ENCODE measurements around the gene TMEM143.
"Not testable (repeated sequence)": the region's sequence is repeated elsewhere in the genome, so short reads cannot be mapped to it uniquely, and the experiment has no call there.

The TMEM143 gene

GRCh38 chr19:48363810-48364597 lies at the start of gene TMEM143, which contains the start of gene SYNGR4:
Gene TMEM143, minus strand, starts transcription at chr19:48363940. Its CDS starts 20 bp downstream, at chr19:48363920.
Gene SYNGR4, plus strand, starts transcription at chr19:48364367. Its CDS starts 1,476 bp downstream, at chr19:48365843.
- DNase-seq: peak; percentile 98

DNA sequence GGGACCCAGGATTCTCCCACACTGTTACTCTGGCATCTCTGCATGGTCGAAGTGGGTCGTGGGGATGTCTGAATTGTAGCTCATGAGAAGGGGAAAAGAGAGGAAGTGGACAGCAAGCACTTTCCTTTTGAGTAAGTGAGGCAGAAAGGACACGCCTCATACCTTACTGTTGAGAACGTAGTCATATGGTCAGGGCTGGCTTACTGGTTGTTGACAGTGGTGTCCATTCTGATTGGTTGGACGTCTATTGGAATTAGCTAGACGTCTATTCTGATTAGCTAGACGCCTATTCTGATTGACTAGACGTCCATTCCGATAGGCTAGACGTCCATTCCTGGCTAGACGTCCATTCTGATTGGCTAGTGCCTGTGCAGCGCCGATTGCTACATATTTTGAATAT lies 42.1 kb upstream of the TMEM143 start:
- no peak for DNase-seq

DNA sequence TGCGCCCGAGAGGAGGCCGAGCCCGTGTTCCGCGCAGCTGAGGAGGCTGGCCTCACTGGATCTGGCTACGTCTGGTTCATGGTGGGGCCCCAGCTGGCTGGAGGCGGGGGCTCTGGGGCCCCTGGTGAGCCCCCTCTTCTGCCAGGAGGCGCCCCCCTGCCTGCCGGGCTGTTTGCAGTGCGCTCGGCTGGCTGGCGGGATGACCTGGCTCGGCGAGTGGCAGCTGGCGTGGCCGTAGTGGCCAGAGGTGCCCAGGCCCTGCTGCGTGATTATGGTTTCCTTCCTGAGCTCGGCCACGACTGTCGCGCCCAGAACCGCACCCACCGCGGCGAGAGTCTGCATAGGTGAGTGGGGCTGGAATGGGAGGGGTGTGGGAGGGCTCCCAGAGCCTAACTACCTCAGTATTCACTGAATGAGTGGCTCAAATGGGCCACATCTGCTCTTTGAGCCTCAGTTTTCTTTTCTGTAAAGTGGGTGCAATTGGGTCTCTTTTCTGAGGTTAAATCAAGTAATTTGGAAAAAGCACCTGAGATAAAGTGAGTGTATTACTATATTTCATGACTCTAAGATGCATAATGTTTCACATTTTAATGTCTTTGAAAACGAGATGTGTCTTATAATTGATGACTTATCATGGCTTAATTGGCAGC lies 41.4 kb upstream of the TMEM143 start:
- DNase-seq: no peak

GRCh38 chr19:48403606-48404005 lies 39.9 kb upstream of the TMEM143 start:
- DNase-seq: no peak

DNA sequence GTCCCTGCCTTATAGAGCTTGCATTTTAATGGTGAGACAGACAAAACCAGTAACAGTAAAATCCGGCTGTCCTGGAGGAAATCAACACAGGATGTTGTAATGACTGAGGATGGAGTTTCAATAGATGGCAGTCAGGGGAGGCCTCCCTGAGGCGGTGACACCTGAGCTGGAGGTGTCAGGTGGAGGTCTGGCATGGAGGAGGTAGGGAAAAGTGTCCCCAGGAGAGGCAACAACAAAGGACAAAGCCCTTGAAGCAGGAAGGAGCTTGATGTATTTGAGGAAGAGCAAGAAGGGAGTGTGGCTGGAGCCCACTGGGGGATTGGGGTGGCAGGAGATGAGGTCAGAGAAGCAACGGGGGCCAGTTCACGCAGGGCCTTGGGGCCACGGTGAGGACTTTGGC lies 37.5 kb upstream of the TMEM143 start:
- no peak for DNase-seq

GRCh38 chr19:48400018-48400742 lies 36.4 kb upstream of the TMEM143 start:
- DNase-seq: peak; percentile 70

DNA sequence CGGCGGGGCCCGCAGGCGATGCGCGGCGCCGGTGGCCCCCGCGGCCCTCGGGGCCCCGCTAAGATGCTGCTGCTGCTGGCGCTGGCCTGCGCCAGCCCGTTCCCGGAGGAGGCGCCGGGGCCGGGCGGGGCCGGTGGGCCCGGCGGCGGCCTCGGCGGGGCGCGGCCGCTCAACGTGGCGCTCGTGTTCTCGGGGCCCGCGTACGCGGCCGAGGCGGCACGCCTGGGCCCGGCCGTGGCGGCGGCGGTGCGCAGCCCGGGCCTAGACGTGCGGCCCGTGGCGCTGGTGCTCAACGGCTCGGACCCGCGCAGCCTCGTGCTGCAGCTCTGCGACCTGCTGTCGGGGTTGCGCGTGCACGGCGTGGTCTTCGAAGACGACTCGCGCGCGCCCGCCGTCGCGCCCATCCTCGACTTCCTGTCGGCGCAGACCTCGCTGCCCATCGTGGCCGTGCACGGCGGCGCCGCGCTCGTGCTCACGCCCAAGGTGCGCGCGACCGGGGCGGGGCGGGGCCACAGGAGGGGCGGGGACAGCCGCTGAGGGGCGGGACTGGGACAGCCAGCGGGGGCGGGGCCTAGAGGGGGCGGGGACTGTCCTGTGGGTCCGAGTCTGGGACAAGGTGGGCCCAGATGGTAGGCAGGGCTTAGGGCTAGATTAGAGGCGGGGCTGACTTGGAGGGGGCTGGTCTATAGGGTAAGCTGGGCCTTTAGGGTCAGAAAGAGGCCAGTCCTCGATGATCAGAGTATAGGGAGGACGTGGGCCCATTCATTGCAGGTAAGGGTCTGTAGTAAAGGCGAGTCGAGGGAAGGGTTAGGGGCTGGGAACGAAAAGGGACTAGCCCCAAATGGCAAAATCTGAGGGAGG lies 34.9 kb upstream of the TMEM143 start:
- peak; percentile 32 for DNase-seq

DNA sequence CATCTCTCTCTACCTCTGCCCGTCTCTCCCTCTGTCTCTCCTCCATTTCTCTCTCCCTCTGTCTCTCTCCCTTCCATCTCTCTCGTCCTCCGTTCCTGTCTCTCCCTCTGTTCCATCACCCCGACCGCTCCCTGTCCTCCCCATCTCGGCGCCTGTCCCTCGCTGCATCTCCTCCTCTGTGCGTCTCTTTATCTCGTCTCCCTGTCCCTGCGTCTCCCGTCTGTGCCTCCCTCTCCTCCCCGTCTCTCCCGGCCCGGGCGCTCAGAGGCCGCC lies 34.3 kb upstream of the TMEM143 start:
- DNase-seq: no peak

DNA sequence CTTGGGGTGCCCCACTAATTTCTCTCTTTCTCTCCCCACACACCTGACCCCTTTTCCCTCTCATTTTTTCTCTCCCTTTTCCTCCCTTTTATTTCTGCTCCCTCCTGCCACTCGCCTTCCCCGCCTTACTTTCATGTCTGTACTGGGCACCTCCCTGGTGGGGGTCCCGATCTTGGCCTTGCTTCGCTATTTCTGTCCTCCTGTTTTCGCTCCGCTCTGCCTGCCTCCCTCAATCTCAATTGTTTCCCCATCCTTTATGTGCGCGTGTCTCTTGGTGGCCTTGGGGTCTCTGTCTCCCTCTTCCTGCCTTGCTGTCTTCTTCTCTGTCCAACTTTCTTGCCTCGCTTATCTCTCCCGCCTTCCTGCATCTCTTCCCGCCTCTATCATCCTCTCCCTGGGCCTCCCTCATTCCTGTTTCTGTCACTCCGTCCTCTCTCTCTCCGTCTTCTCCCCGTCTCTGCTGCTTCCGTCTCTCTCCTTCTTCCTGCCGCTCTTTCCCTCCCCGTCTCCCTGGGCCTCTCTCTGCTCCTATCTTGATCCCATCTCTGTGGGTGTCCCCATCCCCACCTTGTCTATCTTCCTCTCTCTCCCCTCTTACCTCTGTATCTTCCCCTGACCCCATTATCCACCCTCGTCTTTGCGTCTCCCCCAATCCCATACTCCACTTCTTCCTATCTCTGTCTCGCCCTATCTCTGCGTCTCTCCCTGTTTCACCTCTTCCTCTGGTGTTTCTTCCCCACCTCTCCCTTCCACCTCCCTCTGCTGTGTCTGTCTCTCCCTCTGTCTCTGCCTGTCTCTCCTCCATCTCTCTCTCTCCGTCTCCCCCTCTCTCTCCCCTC lies 33.7 kb upstream of the TMEM143 start:
- no peak for DNase-seq

DNA sequence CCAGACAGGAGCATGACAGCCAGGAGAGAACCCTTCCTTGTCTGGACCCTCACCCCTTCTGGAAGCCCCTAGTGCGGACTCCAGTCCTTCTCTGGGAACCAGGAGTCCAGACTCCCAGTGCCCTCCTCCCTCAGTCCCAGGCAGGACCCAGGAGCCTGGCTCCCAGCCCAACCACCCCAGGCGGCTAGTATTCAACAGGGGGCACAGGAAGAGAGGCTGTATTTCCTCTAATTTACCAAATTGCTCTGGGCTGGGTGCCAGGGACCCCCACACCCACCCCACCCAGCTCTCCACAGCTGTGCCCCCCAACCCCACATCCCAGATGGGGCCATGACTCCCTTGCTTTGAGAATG lies 33.1 kb upstream of the TMEM143 start:
- no peak for DNase-seq

DNA sequence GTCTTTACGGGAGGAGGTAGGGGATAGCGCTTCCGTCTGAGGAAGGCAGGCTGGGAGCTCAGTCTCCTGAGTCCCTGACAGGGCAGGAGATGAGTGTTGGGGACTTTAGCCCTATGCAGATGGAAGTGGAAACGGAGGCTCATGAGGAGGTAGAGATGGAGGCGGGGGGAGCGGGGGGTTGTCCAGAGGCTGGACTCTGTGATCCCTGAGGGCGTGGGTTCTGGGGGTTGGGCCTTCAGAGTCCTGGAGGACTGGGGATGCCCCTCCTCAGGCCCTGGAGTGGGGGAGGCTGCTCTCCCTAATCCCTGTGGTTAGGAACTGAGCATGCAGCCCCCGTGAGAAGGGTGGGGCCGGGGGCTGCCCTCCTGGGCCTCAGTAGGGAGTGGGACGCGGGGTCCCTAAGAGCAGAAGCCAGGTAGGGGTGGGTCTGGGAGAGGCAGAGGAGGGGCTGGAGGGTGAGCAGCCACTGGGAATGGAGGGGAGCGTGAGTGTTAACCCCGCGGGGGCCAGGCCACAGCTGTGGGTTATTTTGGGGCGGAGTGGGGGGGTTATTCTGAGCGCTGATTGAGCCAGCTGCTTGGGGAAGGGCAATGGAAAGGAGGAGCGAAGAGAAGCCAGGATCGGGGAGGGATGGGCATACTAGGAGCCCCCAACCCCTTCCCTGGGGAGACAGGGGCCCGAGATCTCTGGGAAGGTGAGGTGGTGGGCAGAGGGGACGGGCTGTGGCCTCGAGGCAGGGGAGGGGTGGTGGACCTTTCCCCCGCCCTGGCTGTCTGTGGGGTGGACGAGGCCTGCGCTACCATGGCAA lies 32.5 kb upstream of the TMEM143 start:
- no peak for DNase-seq

DNA sequence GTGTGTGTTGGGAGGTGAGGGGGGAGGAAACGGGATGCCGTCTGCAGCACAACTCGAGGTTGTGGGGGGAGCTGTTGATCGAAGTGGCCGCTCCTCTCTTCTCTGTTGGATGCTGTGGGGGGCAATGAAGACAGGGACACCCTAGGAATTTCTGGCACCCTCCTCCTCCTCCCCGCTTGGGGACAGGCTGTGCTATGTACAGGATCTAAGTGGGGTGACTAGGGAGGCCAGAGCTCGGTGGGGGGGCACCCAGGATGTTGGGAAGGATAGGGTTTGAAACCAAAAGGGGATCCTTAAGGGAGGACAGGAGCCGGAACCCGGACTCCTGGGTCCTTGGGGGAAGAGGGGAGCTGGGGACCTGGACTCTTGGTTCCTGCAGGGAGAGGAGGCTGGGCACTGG lies 31.8 kb upstream of the TMEM143 start:
- no peak for DNase-seq

GRCh38 chr19:48395170-48395455 lies 31.4 kb upstream of the TMEM143 start:
- no peak for DNase-seq

DNA sequence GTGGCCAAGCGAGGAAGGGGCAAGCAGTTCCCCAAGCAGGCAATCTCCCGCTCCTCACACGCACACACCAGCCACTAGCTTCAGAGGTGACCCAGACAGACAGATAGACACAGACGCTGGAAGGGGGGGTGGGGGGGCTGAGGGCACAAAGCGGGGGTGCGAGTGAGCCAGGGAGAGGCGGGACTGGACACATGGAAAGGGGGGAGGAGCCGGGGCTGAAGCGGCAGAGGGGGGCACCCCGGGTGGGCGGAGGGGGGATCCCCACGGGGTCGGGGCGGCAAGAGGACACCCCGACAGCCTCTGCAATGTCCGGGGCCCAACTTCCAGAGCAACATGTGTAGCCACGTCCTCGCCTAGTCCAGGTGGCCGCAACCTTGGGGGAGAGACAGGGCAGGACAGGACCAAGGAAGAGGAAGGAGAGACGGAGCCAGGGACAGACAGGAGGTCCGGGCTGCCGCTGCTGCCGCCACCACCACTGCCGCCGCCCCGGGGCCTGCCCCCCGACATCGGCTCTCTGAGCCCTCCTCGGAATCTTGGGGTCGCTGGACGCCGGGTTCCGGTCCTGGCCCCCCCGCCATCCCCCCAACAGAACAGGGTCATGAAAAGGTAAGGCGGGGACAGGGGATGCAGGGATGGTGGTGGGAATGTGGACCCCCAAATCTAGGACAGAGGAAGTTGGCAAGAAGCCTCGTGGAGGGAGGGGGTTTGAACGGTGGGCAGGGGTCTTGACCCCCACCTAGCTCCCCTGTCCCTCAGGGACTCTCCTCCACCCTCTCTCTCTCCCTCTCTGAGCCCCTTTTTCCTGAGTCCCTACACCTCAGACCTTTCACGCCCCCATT lies 30.8 kb upstream of the TMEM143 start:
- no peak for DNase-seq

DNA sequence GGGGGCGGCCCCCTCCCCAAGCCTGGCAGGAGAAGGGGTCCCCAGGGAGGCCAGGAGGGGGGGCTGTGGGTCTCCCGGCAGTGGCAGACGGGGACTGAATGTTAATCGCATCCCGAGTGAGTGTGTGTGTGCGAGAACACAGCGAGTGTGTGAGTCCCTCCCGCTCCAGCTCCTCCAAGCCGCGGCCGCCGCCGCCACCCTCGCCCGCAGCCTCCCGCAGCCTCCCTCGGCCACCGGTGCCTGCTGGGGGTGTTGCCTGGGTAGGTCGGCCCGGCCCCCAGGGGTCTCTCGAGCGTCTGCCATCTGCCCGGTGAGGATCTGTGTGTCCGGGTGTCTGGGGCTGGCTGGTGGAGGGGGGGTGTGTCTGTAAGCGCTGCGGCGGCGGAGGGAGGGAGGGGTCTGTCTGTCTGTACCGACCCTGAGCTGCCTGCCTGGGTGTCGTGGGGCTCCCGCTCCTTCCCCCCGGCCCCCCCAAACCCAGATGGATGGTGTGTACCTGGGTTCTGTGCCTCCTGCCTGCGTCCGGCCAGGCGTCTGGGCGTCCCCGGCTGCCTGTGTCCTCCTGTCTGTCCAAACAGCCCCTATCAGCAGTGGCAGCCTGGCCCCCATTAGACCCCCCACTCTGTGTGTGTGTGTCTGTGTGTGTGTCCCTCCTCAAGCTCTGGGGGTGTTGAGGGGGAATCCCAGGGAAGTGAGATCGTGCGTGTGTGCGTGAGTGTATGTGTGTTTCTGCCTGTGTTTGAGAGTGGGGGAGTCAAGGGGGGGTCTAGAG lies 30.0 kb upstream of the TMEM143 start, which contains the start of gene GRIN2D:
GRIN2D (plus strand) TSS at position 110 of the 772 bp plus-strand sequence. CDS start 4,725 bp downstream, outside the sequence.
- DNase-seq: no peak

DNA sequence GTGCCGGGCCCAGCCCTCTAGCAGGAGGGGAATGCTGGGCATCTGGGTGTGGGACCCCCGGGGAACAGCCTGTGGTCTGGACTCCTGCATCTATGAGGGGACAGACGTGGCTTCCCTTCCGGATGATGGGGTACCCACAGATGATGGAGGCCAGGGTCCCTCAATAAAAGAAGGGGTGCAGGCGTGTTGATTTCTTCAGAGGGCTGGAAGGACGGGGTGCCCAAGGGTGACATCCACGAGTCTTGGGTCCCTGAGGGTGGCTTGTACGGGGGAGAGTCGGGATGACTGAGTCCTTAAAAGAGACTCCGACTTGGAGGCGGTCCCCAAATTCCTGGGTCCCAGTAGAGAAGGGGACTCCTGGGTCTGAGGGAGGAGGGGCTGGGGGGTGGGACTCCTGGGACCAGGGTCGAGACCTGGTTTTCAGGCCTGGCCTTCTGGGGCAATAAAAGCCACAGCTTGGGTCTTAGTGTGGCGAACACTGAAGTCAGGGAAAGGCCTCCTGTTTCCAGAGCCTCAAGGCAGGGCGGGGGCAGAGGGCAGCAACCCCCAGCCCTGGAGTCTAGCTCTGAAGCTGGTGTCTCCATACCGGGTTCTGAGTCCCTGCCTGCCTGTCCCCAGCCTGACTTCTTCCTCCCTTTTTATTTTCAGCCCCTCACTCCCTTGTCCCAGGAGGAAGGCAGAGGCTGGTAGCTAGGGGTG lies 29.3 kb upstream of the TMEM143 start:
- DNase-seq: no peak

GRCh38 chr19:48392006-48392344 lies 28.2 kb upstream of the TMEM143 start:
- DNase-seq: not testable (repeated sequence)

- DNase-seq: peak; percentile 49
These were observed 27.6 kb upstream of the TMEM143 start, which contains the start of gene KDELR1 for GRCh38 chr19:48391100-48392005. Gene KDELR1, minus strand, starts transcription at chr19:48391551. Its CDS starts 193 bp downstream, at chr19:48391358.

Measured in NCI-H2029 treated with DMSO at 0.1 percent for 48 hours (cell line).